ENCODE data around the gene CSPG5. TPM values are rescaled to one million over a fixed set of nuclear protein-coding genes. Genes with fewer than 3 reads are reported as not detected.

CSPG5 gene
- not detected for total RNA-seq
- polyA plus RNA-seq: under 1 TPM in 1 of 4 donors, not detected in 3; 0.25 TPM

- peaks cover 0 to 1% (median 0%) of the 10 kb centered on the region in 7 donors for H3K9me3 Mint-ChIP-seq
- H3K4me1 ChIP-seq (ENCODE audit: control insufficient read depth, insufficient read depth, low read length, poor library complexity, severe bottlenecking): peaks cover 14% of the 10 kb centered on the region
- H3K9me3 ChIP-seq (ENCODE audit: control insufficient read depth in 2 of 2, low read length in 2 of 2): no peaks in the 10 kb centered on the region
- no peak within 1 kb of the TSS for H3K27ac ChIP-seq (ENCODE audit: insufficient read depth, low read length, poor library complexity, severe bottlenecking)
- peak within 1 kb of the TSS; percentile 72 to 79 (median 78) for H3K4me3 Mint-ChIP-seq
- H3K4me1 Mint-ChIP-seq: peaks cover 0 to 7% (median 2%) of the 10 kb centered on the region in 4 donors
- peaks cover 44% of the 10 kb centered on the region for H3K27me3 Mint-ChIP-seq
- no peaks in the 10 kb centered on the region for H3K36me3 ChIP-seq (ENCODE audit: control insufficient read depth, insufficient read depth, low read length)
- H3K27me3 ChIP-seq (ENCODE audit: control insufficient read depth, insufficient read depth, low read length): peaks cover 12% of the 10 kb centered on the region
- peak; percentile 30 to 40 for ATAC-seq (ENCODE audit: low read depth in 2 of 2)
- H3K36me3 Mint-ChIP-seq: no peaks in the 10 kb centered on the region
- H3K4me3 ChIP-seq (ENCODE audit: low read depth, low read length): no peak within 1 kb of the TSS
- peak; percentile 7 to 28 (median 13) for DNase-seq
- H3K27ac Mint-ChIP-seq: no peak within 1 kb of the TSS
Observed at GRCh38 chr3:47578691-47579632, at the start of gene CSPG5. Gene CSPG5 (minus strand): TSS chr3:47578865. CDS start chr3:47578693, 172 bp downstream.

- H3K9me3 Mint-ChIP-seq: no peaks in the 10 kb centered on the region
- H3K27me3 ChIP-seq (ENCODE audit: control insufficient read depth, insufficient read depth, low read length): no peaks in the 10 kb centered on the region
- DNase-seq: no peak
- H3K36me3 Mint-ChIP-seq: peaks cover 50% of the 10 kb centered on the region
- H3K27ac Mint-ChIP-seq: peak overlapping the region in 2 of 3 donors; percentile 8 to 9
- H3K36me3 ChIP-seq (ENCODE audit: control insufficient read depth, insufficient read depth, low read length): peaks cover 80% of the 10 kb centered on the region
- H3K9me3 ChIP-seq (ENCODE audit: control insufficient read depth in 2 of 2, low read length in 2 of 2): no peaks in the 10 kb centered on the region
- H3K27ac ChIP-seq (ENCODE audit: insufficient read depth, low read length, poor library complexity, severe bottlenecking): no peak overlapping the region
- H3K4me1 ChIP-seq (ENCODE audit: control insufficient read depth, insufficient read depth, low read length, poor library complexity, severe bottlenecking): no peaks in the 10 kb centered on the region
- no peaks in the 10 kb centered on the region for H3K27me3 Mint-ChIP-seq
- no peak overlapping the region for H3K4me3 Mint-ChIP-seq
- no peak overlapping the region for H3K4me3 ChIP-seq (ENCODE audit: low read depth, low read length)
- H3K4me1 Mint-ChIP-seq: peaks cover 0 to 15% (median 4%) of the 10 kb centered on the region in 4 donors
- ATAC-seq (ENCODE audit: low read depth in 2 of 2): no peak
Observed at GRCh38 chr3:47628426-47628825, 49.8 kb upstream of the CSPG5 start.

GRCh38 chr3:47622671-47623461 lies 44.2 kb upstream of the CSPG5 start:
- Mint-ChIP-seq H3K36me3 (peaks cover 37% of the 10 kb centered on the region), H3K9me3 (no peaks in the 10 kb centered on the region), H3K4me1 (peaks cover 0 to 14% (median 5%) of the 10 kb centered on the region in 4 donors), H3K27me3 (no peaks in the 10 kb centered on the region), H3K27ac (peak overlapping the region in 1 of 3 donors; percentile 49), H3K4me3 (no peak overlapping the region)
- Histone ChIP-seq H3K9me3 (ENCODE audit: control insufficient read depth in 2 of 2, low read length in 2 of 2) (no peaks in the 10 kb centered on the region), H3K36me3 (ENCODE audit: control insufficient read depth, insufficient read depth, low read length) (peaks cover 81% of the 10 kb centered on the region), H3K27ac (ENCODE audit: insufficient read depth, low read length, poor library complexity, severe bottlenecking) (no peak overlapping the region), H3K4me3 (ENCODE audit: low read depth, low read length) (no peak overlapping the region), H3K4me1 (ENCODE audit: control insufficient read depth, insufficient read depth, low read length, poor library complexity, severe bottlenecking) (no peaks in the 10 kb centered on the region), H3K27me3 (ENCODE audit: control insufficient read depth, insufficient read depth, low read length) (no peaks in the 10 kb centered on the region)
- no peak for ATAC-seq (ENCODE audit: low read depth in 2 of 2)
- no peak for DNase-seq

GRCh38 chr3:47617086-47618010 lies 38.7 kb upstream of the CSPG5 start:
- peaks cover 79% of the 10 kb centered on the region for H3K36me3 ChIP-seq (ENCODE audit: control insufficient read depth, insufficient read depth, low read length)
- no peak overlapping the region for H3K27ac Mint-ChIP-seq

GRCh38 chr3:47614788-47615187 lies 36.1 kb upstream of the CSPG5 start:
- DNase-seq (no peak), ATAC-seq (ENCODE audit: low read depth in 2 of 2) (no peak)
- no peaks in the 10 kb centered on the region for H3K9me3 ChIP-seq (ENCODE audit: control insufficient read depth in 2 of 2, low read length in 2 of 2)
- no peak overlapping the region for H3K27ac ChIP-seq (ENCODE audit: insufficient read depth, low read length, poor library complexity, severe bottlenecking)
- Mint-ChIP-seq H3K9me3 (no peaks in the 10 kb centered on the region), H3K27ac (no peak overlapping the region), H3K4me3 (no peak overlapping the region), H3K27me3 (no peaks in the 10 kb centered on the region), H3K4me1 (peaks cover 0 to 7% (median 3%) of the 10 kb centered on the region in 4 donors), H3K36me3 (peaks cover 39% of the 10 kb centered on the region)
- peaks cover 81% of the 10 kb centered on the region for H3K36me3 ChIP-seq (ENCODE audit: control insufficient read depth, insufficient read depth, low read length)
- H3K4me3 ChIP-seq (ENCODE audit: low read depth, low read length): no peak overlapping the region
- H3K27me3 ChIP-seq (ENCODE audit: control insufficient read depth, insufficient read depth, low read length): no peaks in the 10 kb centered on the region
- no peaks in the 10 kb centered on the region for H3K4me1 ChIP-seq (ENCODE audit: control insufficient read depth, insufficient read depth, low read length, poor library complexity, severe bottlenecking)

More at GRCh38 chr3:47617086-47618010, 38.7 kb upstream of the CSPG5 start:
- Histone ChIP-seq H3K4me3 (ENCODE audit: low read depth, low read length) (no peak overlapping the region), H3K27ac (ENCODE audit: insufficient read depth, low read length, poor library complexity, severe bottlenecking) (no peak overlapping the region), H3K9me3 (ENCODE audit: control insufficient read depth in 2 of 2, low read length in 2 of 2) (no peaks in the 10 kb centered on the region), H3K4me1 (ENCODE audit: control insufficient read depth, insufficient read depth, low read length, poor library complexity, severe bottlenecking) (no peaks in the 10 kb centered on the region), H3K27me3 (ENCODE audit: control insufficient read depth, insufficient read depth, low read length) (no peaks in the 10 kb centered on the region)
- no peaks in the 10 kb centered on the region for H3K9me3 Mint-ChIP-seq
- ATAC-seq (ENCODE audit: low read depth in 2 of 2): no peak
- DNase-seq: no peak
- peaks cover 0 to 10% (median 2%) of the 10 kb centered on the region in 4 donors for H3K4me1 Mint-ChIP-seq
- H3K27me3 Mint-ChIP-seq: no peaks in the 10 kb centered on the region
- no peak overlapping the region for H3K4me3 Mint-ChIP-seq
- H3K36me3 Mint-ChIP-seq: peaks cover 26% of the 10 kb centered on the region

- Histone ChIP-seq H3K4me1 (ENCODE audit: control insufficient read depth, insufficient read depth, low read length, poor library complexity, severe bottlenecking) (no peaks in the 10 kb centered on the region), H3K9me3 (ENCODE audit: control insufficient read depth in 2 of 2, low read length in 2 of 2) (no peaks in the 10 kb centered on the region), H3K27ac (ENCODE audit: insufficient read depth, low read length, poor library complexity, severe bottlenecking) (no peak overlapping the region), H3K4me3 (ENCODE audit: low read depth, low read length) (no peak overlapping the region), H3K36me3 (ENCODE audit: control insufficient read depth, insufficient read depth, low read length) (peaks cover 79% of the 10 kb centered on the region), H3K27me3 (ENCODE audit: control insufficient read depth, insufficient read depth, low read length) (no peaks in the 10 kb centered on the region)
- peaks cover 36% of the 10 kb centered on the region for H3K36me3 Mint-ChIP-seq
- H3K9me3 Mint-ChIP-seq: no peaks in the 10 kb centered on the region
- peaks cover 0 to 7% (median 2%) of the 10 kb centered on the region in 4 donors for H3K4me1 Mint-ChIP-seq
- H3K4me3 Mint-ChIP-seq: no peak overlapping the region
- DNase-seq (no peak), ATAC-seq (ENCODE audit: low read depth in 2 of 2) (no peak)
- H3K27me3 Mint-ChIP-seq: no peaks in the 10 kb centered on the region
- H3K27ac Mint-ChIP-seq: no peak overlapping the region
Observed at GRCh38 chr3:47613722-47614121, 35.1 kb upstream of the CSPG5 start.

GRCh38 chr3:47612879-47613278 lies 34.2 kb upstream of the CSPG5 start:
- H3K4me1 ChIP-seq (ENCODE audit: control insufficient read depth, insufficient read depth, low read length, poor library complexity, severe bottlenecking): no peaks in the 10 kb centered on the region
- no peak overlapping the region for H3K4me3 Mint-ChIP-seq
- no peak for DNase-seq
- peaks cover 0 to 7% (median 2%) of the 10 kb centered on the region in 4 donors for H3K4me1 Mint-ChIP-seq
- H3K36me3 ChIP-seq (ENCODE audit: control insufficient read depth, insufficient read depth, low read length): peaks cover 79% of the 10 kb centered on the region
- no peaks in the 10 kb centered on the region for H3K27me3 ChIP-seq (ENCODE audit: control insufficient read depth, insufficient read depth, low read length)
- H3K27me3 Mint-ChIP-seq: no peaks in the 10 kb centered on the region
- no peaks in the 10 kb centered on the region for H3K9me3 Mint-ChIP-seq
- no peak overlapping the region for H3K27ac Mint-ChIP-seq
- H3K27ac ChIP-seq (ENCODE audit: insufficient read depth, low read length, poor library complexity, severe bottlenecking): no peak overlapping the region
- no peak overlapping the region for H3K4me3 ChIP-seq (ENCODE audit: low read depth, low read length)
- H3K36me3 Mint-ChIP-seq: peaks cover 41% of the 10 kb centered on the region
- H3K9me3 ChIP-seq (ENCODE audit: control insufficient read depth in 2 of 2, low read length in 2 of 2): no peaks in the 10 kb centered on the region
- no peak for ATAC-seq (ENCODE audit: low read depth in 2 of 2)

Measured in CD4-positive, CD25-positive, alpha-beta regulatory T cell (primary cell).